GM19468 (cell line): Measurements from ENCODE around the gene YPEL1.
A peak's percentile ranks its signal among the peaks of the same experiment; 100 is the strongest.

Experiments used
- ATAC-seq: cut with Tn5 transposase; IDR thresholded peaks from one replicate; pipeline ENCODE4 v1.9.1; 2021; ENCODE audit warnings: mild to moderate bottlenecking, moderate library complexity, moderate number of reproducible peaks; ENCODE audit not compliant: unreplicated experiment; ENCODE audit errors: extremely low read depth

The YPEL1 gene, protein sequence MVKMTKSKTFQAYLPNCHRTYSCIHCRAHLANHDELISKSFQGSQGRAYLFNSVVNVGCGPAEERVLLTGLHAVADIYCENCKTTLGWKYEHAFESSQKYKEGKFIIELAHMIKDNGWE

DNA sequence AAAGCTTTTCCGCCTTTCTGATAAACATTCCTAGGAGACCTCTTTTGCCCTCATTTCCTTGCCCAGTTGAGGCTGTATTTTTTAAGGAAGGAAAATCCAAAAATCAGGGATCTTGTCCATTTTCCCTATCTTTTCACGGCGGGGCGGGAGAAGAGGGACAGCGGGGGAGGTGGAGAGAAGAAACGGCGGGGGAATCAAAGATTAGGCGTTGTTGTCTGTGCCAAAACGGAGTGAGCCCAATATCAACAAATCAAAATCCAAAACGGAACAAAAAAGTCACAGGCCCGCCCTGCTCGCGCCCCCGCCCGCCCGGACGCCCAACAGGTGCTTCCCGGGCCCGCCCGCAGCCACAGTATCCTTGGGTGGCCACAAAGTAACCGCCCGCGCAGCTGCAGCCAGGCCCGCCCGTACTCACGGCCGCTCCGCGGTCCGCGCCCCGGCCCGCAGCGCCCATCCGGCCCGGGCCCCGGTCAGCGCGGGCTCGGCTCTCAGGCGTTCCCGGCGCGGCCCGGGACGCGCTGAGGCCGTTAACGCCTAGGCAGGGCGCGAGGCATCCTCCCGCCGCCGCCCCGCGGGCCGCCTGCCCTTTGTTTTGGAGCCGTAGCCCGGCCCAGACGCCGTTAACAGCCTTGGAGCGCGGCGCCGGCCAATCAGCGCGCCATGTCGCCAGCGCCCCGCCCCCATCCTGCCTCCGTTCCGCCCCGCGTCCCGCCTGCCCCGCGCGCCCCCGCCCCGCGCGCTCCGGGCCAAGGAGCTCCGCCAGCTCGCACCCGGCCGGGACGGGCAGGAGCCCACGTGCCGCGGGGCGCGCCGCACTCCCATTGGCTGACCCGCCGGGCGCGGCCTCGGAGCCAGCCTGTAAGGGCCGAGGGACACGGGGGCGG lies at the start of gene YPEL1:
TSS of gene YPEL1 (minus strand) at position 595 of the 884 bp plus-strand sequence. CDS start 25,050 bp downstream, outside the sequence.
- ATAC-seq = peak; percentile 77

DNA sequence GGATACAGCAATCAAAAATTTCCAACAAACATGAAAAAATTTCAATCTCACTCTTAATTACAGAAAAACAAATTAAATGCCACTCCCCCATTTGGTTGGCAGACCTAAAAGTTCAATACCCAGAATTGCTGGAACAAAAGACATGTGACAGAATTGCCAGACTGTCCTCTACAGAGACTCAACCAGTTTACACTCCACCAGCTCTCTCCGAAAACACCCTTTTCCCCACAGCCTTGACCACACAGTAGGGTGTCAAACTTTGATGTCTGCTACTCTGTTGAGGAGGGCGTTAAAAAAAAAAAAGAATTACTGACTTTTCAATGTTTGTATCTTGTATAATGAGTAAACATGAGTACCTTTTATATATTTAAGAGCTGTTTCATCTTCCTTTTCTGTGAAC lies 44.7 kb upstream of the YPEL1 start:
- no peak for ATAC-seq

DNA sequence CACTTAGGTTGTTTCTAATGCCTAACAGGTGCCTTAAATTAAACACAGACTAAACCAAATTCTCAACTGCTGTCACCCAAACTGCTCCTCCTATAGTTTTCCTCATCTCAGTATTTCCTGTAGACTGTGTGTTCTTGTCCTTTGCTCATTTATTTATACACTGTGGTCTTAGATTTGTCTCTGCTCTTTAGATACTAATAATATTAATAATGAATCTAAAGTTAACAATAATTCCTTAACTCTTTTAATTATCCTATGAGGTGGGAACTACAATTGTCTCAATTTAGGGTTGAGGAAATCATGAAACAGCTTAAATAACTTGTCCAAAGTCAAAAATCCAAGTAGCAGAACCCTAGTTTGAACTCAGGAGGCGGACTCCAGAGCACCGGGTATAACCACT lies 43.9 kb upstream of the YPEL1 start:
- ATAC-seq = no peak

DNA sequence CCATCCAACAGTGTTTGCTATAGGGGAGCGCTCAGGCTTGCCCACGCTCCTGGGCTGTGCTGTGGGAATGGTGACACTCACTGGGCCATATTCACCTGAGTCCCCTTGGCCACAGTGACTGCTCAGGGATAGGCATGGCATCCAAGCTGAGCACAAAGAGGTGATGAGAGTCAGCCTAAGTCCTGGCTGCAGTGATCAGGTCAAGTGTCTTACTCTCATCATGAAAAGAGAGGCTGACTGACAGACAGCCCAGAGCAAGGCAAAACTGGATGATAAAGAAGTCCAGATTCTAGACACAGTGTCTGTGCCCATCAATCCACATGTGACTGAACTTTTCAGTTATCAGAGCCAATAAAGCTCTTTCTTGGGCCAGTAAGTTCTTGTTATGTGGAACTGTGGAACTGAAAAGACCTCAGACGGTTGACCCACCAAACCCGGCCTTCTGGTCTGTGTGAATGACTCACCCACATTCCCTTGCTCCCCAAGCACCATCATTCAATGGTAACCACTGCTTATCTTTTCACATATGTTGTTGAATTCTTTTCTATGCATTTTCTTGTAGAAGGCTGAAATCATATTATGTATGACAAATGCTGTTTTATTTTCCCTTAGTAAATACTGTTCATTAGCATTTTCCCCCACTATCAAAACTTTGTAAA lies 43.2 kb upstream of the YPEL1 start:
- ATAC-seq = no peak

DNA sequence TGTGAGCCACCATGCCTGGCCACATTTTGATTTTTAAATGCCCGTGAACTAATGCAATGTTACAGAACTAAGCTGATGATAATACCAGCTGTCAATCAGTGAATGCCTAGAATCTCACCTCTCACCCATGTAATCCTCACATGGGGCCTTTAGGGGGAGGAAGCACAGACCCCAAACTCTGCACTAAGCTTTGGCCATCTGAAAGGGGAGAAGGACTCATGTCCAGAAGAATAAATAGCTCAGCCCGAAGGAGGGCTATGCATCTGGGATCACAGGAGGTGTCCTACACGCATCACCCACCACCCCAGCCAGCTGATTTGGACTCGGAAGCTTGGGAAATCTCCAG lies 36.0 kb upstream of the YPEL1 start:
- ATAC-seq = no peak

DNA sequence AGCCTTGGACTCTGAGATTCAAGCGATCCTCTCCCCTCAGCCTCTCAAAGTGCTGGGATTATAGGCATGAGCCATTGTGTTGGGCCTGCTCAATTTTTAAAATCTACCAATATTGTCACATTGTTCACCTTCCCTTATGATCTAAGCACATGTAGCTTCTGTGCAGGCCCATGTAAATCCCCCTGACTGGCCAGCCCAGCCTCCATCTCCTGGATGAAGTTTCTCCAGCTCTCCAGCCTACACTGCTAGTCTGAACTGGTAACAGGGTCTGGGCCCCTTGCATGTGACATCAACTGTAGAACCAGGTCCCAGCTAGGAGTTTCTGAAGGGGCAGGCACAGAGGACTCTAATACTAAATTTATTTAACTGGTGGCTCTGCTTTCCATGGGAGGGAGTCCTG lies 32.8 kb upstream of the YPEL1 start:
- no peak for ATAC-seq

DNA sequence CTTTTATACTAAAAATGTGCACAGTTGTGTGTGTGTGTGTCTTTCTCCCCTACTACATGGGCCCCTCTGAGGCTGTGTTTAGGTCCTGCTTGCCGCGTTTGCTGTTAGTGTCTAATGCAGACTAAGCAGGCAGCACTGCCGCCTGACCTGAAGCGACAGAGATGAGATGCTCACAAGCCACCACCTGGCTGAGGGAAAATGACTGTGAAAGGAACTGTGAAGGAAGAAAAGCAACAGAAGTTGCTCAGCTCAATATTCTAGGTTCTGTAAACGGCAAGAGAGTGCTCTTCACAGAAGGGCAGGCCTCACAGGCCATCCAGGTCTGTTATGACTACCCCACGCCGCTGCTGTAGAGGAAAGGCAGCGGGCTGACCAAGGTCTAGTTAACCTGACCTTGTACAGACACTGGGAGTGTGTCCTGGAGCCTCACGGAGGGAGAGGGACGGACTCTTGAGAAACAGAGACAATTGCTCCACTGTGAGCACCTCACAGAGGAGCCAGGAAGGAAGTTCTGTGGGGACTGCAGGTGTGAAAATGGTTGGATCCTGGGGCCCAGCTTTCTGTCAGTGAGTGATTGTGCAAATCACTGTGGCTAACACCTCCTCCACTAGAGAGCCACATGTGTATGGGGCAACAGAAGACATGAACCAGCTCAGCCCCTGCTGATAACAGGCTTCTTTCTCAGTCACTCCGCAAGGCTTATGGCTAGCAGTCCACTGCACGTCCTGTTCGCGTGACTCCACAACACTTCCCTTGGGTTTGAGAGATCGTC lies 31.3 kb upstream of the YPEL1 start:
- no peak for ATAC-seq

DNA sequence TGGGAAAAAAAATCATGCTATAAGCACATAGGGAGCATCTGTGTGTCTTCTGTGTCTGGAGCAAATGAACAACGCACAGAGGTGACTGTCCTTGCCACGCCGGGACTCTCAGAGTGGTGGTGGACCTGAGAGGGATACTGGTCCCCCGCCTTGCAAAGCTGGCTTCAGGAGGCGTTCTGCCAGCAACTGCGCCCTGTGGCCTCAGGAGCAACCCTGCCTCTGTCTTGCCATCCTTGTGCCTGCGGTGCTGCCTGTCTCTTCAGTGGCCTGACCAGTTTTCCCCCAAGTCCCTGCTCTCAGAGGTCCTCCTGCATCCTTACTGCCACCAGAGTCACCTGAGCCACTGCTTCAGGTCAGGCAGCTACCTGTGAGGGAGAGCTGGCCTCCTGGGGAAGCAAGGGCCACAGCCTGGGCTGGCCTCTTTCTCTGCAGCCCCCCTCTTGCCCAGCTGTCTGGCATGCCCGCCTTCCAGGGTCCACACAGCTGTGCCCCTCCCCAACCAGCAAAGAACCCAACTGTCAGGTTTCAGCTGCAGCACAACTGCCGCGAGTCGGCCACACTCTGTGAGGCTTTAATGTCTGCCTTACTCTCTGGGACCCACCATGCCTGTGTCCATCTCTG lies 30.4 kb upstream of the YPEL1 start:
- no peak for ATAC-seq

DNA sequence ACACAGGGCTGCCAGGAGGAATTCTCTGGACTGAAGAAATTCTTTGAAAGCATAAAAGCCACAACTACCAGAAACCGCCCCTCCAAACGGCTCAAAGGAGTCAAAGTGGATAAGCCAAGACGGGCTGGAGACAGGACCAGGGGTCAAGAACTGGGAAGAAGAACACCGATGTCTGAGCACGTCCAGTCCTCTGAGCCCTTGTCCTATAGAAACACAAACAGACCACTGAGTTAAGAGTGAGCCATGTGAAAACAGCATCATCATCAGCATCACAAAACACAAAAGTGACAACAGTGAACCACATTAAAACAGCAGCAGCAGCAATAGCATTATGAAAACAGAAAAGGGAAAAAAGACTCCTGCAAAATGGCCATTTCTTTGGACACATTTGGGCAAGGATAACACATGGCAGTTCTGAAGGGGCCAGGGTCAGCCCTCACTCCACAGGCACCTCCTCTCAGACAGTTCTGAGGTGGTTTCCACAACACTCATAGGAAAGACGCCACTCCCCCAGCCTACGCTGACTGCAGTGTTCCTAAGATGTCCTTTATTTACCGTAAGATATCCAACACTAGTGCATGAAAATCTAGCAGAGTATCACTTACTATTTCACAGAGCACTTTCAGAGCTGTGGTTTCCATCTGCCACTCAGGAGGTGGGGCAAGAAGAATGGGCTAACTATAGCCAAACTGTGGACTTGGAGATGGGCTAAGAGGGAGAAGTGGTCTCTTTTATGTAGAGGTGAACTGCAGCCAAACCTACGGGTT lies 28.6 kb upstream of the YPEL1 start:
- no peak for ATAC-seq

DNA sequence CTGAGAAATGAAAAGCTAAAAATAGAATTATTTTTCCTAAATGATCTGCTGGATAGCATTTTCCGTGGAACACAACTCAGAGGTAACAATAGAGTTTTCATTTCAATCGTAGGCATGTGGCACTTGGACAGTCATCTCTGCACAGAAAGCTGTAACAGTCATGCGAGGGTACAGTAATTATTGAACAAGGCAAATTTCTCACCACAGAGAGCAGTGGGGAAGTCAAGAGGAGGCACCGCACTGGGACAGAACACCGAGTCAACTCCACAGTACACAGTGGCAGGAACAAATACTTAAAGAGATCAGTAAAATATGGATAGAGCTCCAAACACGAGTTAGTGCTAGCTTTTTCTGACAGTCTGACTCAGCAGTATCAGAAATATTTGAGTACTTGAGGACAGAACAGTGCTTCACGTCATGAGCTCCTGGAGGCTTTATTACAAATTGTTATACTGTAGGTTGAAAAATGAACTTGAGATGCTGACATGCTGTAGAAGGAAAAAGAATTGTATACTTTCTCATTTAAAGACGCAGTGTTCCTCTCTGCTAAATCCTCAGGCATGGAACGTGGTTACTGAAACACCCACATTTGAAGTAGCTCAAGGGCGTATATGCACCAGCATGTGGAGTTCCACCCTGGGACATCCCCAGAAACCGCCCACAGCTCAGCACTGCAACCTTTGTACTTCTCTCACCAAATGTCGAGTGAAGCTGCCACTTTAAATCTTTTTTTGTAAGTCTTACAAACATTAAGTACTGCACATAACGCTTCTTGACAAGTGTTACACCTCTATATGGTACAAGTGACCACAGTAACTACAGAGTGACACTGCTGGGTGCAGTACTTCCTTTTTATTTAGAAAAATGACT lies 27.4 kb upstream of the YPEL1 start:
- peak; percentile 45 for ATAC-seq

DNA sequence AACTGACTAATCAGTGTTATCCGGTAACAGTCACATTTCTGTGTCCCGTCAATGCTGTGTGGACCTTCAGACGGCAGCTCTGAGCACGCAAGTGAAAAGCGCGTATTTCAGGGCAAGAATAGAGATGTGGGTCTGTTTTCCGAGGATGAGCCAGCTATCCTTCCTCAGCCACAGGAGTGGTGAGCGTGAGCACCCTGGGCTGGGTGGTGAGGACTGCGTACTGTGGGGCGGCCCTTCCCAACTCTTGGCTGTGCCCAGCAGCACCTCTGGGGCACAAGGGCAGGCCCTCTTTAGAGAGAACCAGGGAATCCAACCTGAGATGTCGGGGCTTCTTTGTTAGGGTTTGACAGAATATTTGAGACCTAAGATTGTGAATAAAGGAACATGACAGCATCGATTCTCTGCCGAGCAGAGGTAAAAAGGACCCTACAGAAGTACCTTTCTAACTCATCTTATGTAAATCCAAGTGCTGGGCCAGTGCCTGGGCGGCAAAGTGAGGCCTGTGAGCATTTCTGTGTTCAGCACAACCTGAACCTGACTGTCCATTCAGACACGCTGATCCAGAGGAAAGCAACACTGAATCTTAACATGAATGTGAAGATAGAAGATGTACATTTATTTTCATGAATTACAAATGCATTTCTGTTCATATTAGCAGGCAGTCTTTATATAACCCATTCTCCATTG lies 26.5 kb upstream of the YPEL1 start:
- ATAC-seq = no peak

DNA sequence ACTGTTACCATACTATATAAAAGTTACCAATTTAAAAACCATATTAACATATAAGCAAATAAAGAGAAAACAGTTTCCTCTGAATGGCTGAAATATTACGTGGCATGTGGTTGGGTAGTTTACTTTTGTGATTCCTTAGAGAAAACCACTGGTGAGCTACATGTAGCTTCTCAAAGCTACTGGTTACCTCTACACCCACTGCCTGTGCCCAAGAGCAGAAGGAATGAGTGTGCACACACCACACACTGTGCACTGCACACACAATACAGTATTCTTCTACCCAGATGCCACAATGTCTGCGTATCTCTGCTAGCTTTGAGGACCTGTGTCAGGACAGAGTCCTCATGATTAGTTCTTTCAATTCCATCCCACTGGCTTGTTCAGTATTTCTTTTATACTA lies 25.5 kb upstream of the YPEL1 start:
- no peak for ATAC-seq

DNA sequence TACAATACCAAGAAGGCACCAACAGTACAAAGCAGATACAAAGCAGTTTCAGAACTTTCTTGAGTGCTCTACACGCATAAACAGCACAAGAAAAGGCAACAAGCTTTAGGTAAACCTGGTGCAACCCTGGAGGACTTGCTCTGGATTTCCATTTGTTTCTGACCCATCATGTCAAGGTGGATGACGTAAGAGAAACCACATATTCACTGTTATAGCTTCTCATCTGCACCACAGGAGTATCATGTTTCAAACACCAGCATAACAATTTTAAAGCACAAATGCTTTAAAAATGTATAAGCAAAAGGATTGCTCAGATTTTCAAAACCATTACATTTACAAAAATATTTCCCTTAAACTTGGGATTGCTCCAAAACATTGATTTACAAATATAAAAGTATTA lies 25.0 kb upstream of the YPEL1 start:
- ATAC-seq = no peak

DNA sequence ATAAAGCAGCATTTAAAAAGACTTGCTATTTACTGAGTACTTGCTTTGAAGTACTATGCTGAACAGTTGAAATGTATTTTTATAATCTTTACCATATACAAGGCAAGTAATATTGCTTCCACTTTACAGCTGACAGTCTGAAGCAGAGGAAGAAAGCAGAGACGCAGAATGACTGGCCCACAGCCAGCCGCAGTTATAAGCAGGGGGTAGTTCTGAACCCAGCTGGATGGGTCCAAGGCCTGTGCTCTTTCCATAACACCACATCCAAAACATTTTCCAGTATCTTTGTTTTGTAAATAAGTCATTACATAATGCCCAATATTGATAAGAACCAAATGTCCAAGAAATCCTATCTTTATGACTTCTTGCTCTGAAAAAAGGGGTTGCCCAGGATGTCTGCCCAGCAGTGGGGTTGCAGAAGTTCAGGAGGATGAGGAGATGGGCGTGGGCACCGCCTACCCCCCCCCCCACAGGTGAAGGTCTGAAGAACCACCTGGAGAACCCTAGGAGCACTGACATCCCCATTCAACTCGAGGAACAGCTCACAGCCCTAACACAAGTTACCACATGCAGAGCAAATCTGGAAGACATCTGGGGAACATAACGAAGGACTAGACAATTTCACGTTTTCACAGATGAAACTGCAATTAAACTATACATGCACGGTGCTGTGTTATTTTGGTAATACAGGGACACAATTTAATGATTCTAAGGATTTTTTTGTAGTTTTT lies 24.2 kb upstream of the YPEL1 start:
- no peak for ATAC-seq

DNA sequence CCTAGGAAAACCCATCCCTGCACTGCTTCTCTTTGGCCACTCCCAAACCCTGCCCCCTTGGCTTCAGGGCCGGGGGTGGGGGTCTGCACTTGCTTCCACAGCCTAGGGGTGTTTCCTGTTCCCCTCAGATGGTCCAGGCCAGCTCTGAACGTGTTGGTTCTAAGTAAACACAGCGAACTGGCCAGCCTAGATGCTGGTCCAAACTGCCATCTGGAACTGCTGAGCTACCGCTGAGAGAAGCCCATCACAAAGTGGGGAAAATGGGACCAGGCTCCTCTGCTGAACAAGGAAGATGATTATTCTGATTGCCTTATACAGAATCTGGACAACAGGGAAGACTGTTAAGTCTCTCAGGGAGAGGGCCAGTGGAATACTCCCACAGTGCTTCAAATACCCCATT lies 23.5 kb upstream of the YPEL1 start:
- ATAC-seq = no peak

DNA sequence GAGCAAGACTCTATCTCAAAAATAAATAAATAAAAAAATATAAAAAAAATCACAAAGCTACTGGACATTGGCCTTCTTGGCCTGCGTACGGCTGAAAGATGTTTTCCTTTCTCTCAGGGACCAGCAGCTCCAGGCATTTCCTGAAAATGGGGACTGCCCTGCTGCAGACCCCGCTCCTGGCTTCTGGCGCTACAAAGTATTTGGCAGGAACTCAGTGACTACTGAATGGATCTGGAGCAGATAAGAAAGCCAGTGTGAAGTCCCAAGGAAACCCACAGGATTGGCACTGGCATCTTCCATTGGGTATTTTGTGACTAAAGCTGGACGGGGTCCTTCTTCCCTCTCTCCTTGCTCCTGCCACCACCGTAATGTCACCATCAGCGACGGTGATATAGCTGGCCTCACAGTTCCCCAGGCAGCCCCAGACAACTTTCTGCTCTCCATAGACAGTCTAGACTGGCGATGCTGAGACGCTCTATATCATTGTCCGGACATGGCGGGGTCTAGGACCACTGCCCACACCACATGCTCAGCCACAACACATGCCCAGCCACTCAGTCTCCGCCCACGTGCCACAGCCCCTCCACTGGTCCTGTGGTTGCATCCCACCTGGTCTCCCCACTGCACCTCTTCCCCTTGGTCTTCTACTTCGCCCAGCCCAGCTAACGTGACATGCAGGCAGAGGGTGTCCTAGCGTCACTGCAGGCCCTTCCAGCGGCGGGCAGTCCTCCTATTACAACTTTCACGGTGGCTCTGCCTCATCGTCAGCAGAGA lies 22.7 kb upstream of the YPEL1 start:
- ATAC-seq = no peak

DNA sequence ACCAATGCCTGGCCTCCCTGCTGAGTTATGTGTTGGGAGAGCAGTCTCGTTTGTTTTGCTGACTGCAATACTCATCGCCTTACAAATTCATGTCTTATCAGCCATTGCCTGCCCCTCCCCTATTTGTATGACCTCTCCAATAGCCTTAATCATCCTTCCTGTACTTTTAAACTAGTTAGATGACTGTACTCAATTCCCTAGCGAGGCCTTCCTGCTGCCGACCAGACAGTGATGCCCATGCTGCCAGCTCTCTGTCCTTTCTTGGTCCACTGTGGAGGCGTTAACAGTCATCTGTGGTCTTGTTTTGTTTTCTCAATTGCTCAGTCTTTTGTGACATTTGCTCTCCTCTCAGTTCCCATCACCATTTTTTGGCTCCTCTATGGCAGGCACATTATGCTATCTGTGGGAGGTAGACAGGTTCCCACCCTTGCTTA lies 20.3 kb upstream of the YPEL1 start:
- no peak for ATAC-seq
